K562 (cell line): Measurements from ENCODE around the gene CENPP. TPM values are rescaled to one million over a fixed set of nuclear protein-coding genes. Genes with fewer than 3 reads are reported as not detected.

Experiments used
- ATAC-seq: fragments of 200-7000 bp; cut with Tn5 transposase; 3 replicates; pipeline ENCODE4 v1.9.1; 2020; ENCODE audit warnings: moderate library complexity
- BruUV-seq: library from RNA; stranded (reverse); fragments of 400-500 nt; replicated peaks from 2 replicates; lab custom pipeline; 2021; lab: Mats Ljungman, UMichigan
- CTCF ChIA-PET: fragments of 300-600 bp; formaldehyde crosslinking; extraction: SDS; loops from one replicate; lab custom pipeline; 2021; ENCODE audit warnings: low intra/inter-chr PET ratio; lab: Yijun Ruan, JAX
- POLR2A ChIA-PET: fragments of 300-600, 350-650 bp; sonication (Branson Sonifier 250); formaldehyde crosslinking; extraction: SDS; loops from one replicate; lab custom pipeline; 2021; ENCODE audit warnings: antibody characterized with exemption, inconsistent platforms; lab: Yijun Ruan, JAX
- DNase-seq, 4 experiments: peaks; one replicate each; pipeline versions ENCODE4 v3.0.0 to v3.0.0-alpha.2; 2011 to 2018; ENCODE audit warnings: low spot score in 3 of 4, mixed read lengths in 3 of 4; ENCODE audit errors: extremely low read depth in 1 of 4
- FAIRE-seq: peaks from 2 replicates; lab custom pipeline; 2011; peaks lifted over from hg19 to GRCh38; lab: Jason Lieb, UNC
- H2AFZ ChIP-seq: 2 replicates; pipeline ENCODE4 v1.6.0; 2011; ENCODE audit warnings: low read depth, low read length, control low read depth, inconsistent platforms
- H3K27ac ChIP-seq: fragments of 200-600 bp; 3 replicates; pipeline ENCODE4 v1.8.0; 2011; ENCODE audit warnings: low read depth, mild to moderate bottlenecking, control low read depth, inconsistent platforms, low read length, moderate library complexity, mixed read lengths; ENCODE audit errors: extremely low read depth
- H3K27me3 ChIP-seq, 2 experiments: fragments of 300-600 bp in 1 of 2; 2 replicates in 1 of 2; 3 replicates in 1 of 2; pipeline versions ENCODE4 v1.6.0 to v1.8.0; 2011; ENCODE audit warnings: inconsistent platforms in 2 of 2, low read length in 2 of 2, mild to moderate bottlenecking in 1 of 2, mixed read lengths in 1 of 2, moderate library complexity in 1 of 2; ENCODE audit not compliant: control insufficient read depth in 2 of 2, insufficient read depth in 2 of 2
- H3K36me3 ChIP-seq: fragments of 300-600 bp; 3 replicates; pipeline ENCODE4 v1.8.0; 2011; ENCODE audit warnings: mild to moderate bottlenecking, low read length, inconsistent platforms; ENCODE audit not compliant: control insufficient read depth, insufficient read depth
- H3K4me1 ChIP-seq, 2 experiments: fragments of 200-600 bp in 1 of 2; replicated peaks in 1 of 2; 2 replicates in 1 of 2; 3 replicates in 1 of 2; pipeline versions ENCODE4 v1.5.1 to v1.8.0; 2011; ENCODE audit warnings: inconsistent platforms in 2 of 2, low read length in 2 of 2, mild to moderate bottlenecking in 1 of 2, mixed read lengths in 1 of 2, moderate library complexity in 1 of 2; ENCODE audit not compliant: control insufficient read depth in 2 of 2, insufficient read depth in 2 of 2
- H3K4me2 ChIP-seq: 2 replicates; pipeline ENCODE4 v1.6.1; 2011; ENCODE audit warnings: low read length, control low read depth, inconsistent platforms, mixed read lengths; ENCODE audit not compliant: insufficient read depth
- H3K4me3 ChIP-seq: fragments of 200-600 bp; sonication (generic), shearing (Covaris generic); 2 replicates; pipeline ENCODE4 v1.5.1; 2016; ENCODE audit warnings: control low read depth, inconsistent platforms
- H3K79me2 ChIP-seq: fragments of 200-600 bp; 3 replicates; pipeline ENCODE4 v1.8.0; 2011; ENCODE audit warnings: low read length, inconsistent platforms; ENCODE audit not compliant: control insufficient read depth, insufficient read depth
- H3K9ac ChIP-seq, 2 experiments: 2 replicates each; pipeline versions ENCODE4 v1.6.0 to v1.6.1; 2011; ENCODE audit warnings: low read depth in 2 of 2, low read length in 2 of 2, control low read depth in 1 of 2, inconsistent platforms in 1 of 2, mild to moderate bottlenecking in 1 of 2, mixed read lengths in 1 of 2; ENCODE audit not compliant: insufficient read depth in 1 of 2
- H3K9me1 ChIP-seq: one replicate; pipeline ENCODE4 v1.6.0; 2011; ENCODE audit warnings: inconsistent platforms, mild to moderate bottlenecking, low read length, moderate library complexity; ENCODE audit not compliant: control insufficient read depth, insufficient read depth
- H3K9me3 ChIP-seq: replicated peaks from 2 replicates; pipeline ENCODE4 v1.5.1; 2011; ENCODE audit warnings: low read depth, low read length, inconsistent platforms; ENCODE audit not compliant: control insufficient read depth, insufficient read depth
- H4K20me1 ChIP-seq: replicated peaks from 2 replicates; pipeline ENCODE4 v1.6.1; 2011; ENCODE audit warnings: low read length, inconsistent platforms, mixed read lengths; ENCODE audit not compliant: control insufficient read depth, insufficient read depth
- FOXK1 ChIP-seq: sonication (generic); formaldehyde crosslinking; IDR thresholded peaks from 2 replicates; pipeline ENCODE4 v1.8.0; 2022; ENCODE audit warnings: missing genetic modification reagents, mild to moderate bottlenecking, borderline replicate concordance
- HBP1 ChIP-seq: fragments of 450-650 bp; formaldehyde crosslinking; IDR thresholded peaks from 2 replicates; pipeline ENCODE4 v1.4.0; 2022; ENCODE audit warnings: missing genetic modification characterization
- KAT7 ChIP-seq: sonication (generic); formaldehyde crosslinking; IDR thresholded peaks from 2 replicates; pipeline ENCODE4 v1.8.0; 2022; ENCODE audit warnings: missing genetic modification reagents, mild to moderate bottlenecking, borderline replicate concordance
- MIER1 ChIP-seq: fragments of 450-650 bp; IDR thresholded peaks from 2 replicates; pipeline ENCODE4 v1.6.1; 2016; ENCODE audit warnings: antibody characterized with exemption, mild to moderate bottlenecking, low read depth
- RBM25 ChIP-seq: fragments of 200-400 bp; formaldehyde crosslinking; IDR thresholded peaks from 2 replicates; pipeline ENCODE4 v1.6.1; 2018; ENCODE audit warnings: low read length, low read depth, moderate library complexity; ENCODE audit not compliant: severe bottlenecking
- RBM34 ChIP-seq: fragments of 200-400 bp; formaldehyde crosslinking; IDR thresholded peaks from 2 replicates; pipeline ENCODE4 v1.6.1; 2018; ENCODE audit warnings: low read length, borderline replicate concordance; ENCODE audit not compliant: insufficient read depth
- RCOR1 ChIP-seq, 2 experiments: IDR thresholded peaks; 2 replicates each; pipeline ENCODE4 v1.6.1; 2012; ENCODE audit warnings: low read depth in 2 of 2, low read length in 2 of 2, borderline replicate concordance in 1 of 2, improper control_type of control experiment in 1 of 2
- TBL1XR1 ChIP-seq, 2 experiments: IDR thresholded peaks; 2 replicates each; pipeline ENCODE4 v1.6.1; 2012; ENCODE audit warnings: improper control_type of control experiment in 2 of 2, low read length in 2 of 2, mild to moderate bottlenecking in 1 of 2
- ZBTB17 ChIP-seq: fragments of 450-650 bp; formaldehyde crosslinking; IDR thresholded peaks from 2 replicates; pipeline ENCODE4 v1.4.0; 2020; ENCODE audit warnings: mild to moderate bottlenecking
- ZNF584 ChIP-seq: fragments of 200-800 bp; sonication (Bioruptor generic); IDR thresholded peaks from 2 replicates; pipeline ENCODE4 v1.6.1; 2016; ENCODE audit warnings: low read depth, mild to moderate bottlenecking, missing genetic modification characterization, missing compliant biosample characterization
- WGBS: fragments of 100-300 bp; shearing (Covaris generic); methylation state at CpG from one replicate; pipeline ENCODE4 v1.1.6; 2016; ENCODE audit warnings: low coverage, mixed read lengths; ENCODE audit not compliant: insufficient coverage; ENCODE audit errors: missing lambda C conversion rate; 5-methylcytosine and 5-hydroxymethylcytosine counted together
- in situ Hi-C: fragments of 300-500 bp; cut with MboI; formaldehyde crosslinking; loops from 4 replicates; pipeline ENCODE4 v1.15.0; 2018; ENCODE audit warnings: inconsistent platforms, mixed read lengths
- intact Hi-C: fragments of 100-400 bp; cut with micrococcal nuclease; formaldehyde crosslinking; loops from 2 replicates; pipeline ENCODE4 v1.14.2; 2022
- polyA plus RNA-seq, 8 experiments: library from polyadenylated mRNA; depleted of rRNA in 4 of 8; stranded (reverse) in 5 of 8; unstranded in 3 of 8; fragments of >200 nt; fragmentation: Nextera tagmentation in 2 of 8; fragmentation: Illumina TruSeq in 1 of 8; extraction: Ambion mirVana in 2 of 8; extraction: Trizol in 1 of 8; gene quantifications; 2 replicates each; pipeline versions ENCODE4 v1.2.1 to v1.2.3, GENCODE V29; 2011 to 2014; ENCODE audit warnings: inconsistent platforms in 1 of 8, missing spikeins in 1 of 8
- total RNA-seq, 7 experiments: library from RNA; depleted of rRNA in 6 of 7; stranded (reverse); fragments of >200 nt in 6 of 7; fragmentation: Illumina TruSeq in 2 of 7; extraction: Trizol in 2 of 7; gene quantifications; 2 replicates each; pipeline versions ENCODE4 v1.2.1 to v1.2.3, GENCODE V29; 2011 to 2021; ENCODE audit warnings: low replicate concordance in 1 of 7

Gene CENPP
- total and polyA plus RNA-seq, 9 of the 15 experiments (the other 6 are each of a cell fraction or from before 2014, with no cell fraction given) = 8.0 to 28.5 (median 17.9) TPM

- Histone ChIP-seq H3K4me2 (no peak overlapping the region), H3K27me3 (no peaks in the 10 kb centered on the region), H3K27ac (no peak overlapping the region), H2AFZ (no peak overlapping the region), H3K4me1 (no peaks in the 10 kb centered on the region; a peak in 1 of 5 replicates), H3K9me1 (no peaks in the 10 kb centered on the region)
- DNase-seq (no peak), ATAC-seq (no peak)
- BruUV-seq = no TSS peak
- intact Hi-C loops = loop anchor here (5.0 kb wide), 1 partner anchor 59 kb away; no protein-coding TSS in a partner anchor
- TF ChIP-seq RBM34 (no peak), KAT7 (CRISPR knock-in tag) (no peak), HBP1 (CRISPR knock-in tag) (no peak), FOXK1 (CRISPR knock-in tag) (no peak), RCOR1 (IDR thresholded peaks at IDR 0.05; ENCODE audit: borderline replicate concordance in 1 of 2, low read depth in 2 of 2, low read length in 2 of 2) (no peak), MIER1 (no peak), ZBTB17 (CRISPR knock-in tag) (no peak), TBL1XR1 (IDR thresholded peaks at IDR 0.05; ENCODE audit: low read length in 2 of 2) (no peak), ZNF584 (no peak), RBM25 (no peak)
- TF ChIP-seq, all 486 proteins: peak for 0
- WGBS = 72% methylated on average over 6 of the region's 6 CpGs
- Histone ChIP-seq H3K79me2 (no peaks in the 10 kb centered on the region), H3K4me3 (no peak overlapping the region), H3K36me3 (peaks cover 72% of the 10 kb centered on the region), H3K9ac (peak overlapping the region in 1 of 2 experiments; percentile 51; a peak in 2 of 4 replicates), H3K9me3 (no peaks in the 10 kb centered on the region), H4K20me1 (no peaks in the 10 kb centered on the region)
- ChIA-PET CTCF (no interaction called here), POLR2A (interaction anchor here (0.6 to 1.0 kb wide), 4 partner anchors 12 to 360 kb away, joined by 3 to 4 read pairs (median 3); no protein-coding TSS in a partner anchor)
- no peak for FAIRE-seq
- in situ Hi-C loops = no loop called here
Measured at GRCh38 chr9:92648474-92648971, 322.8 kb downstream of the CENPP start.
